Upper lobe of right lung (tissue), 1 donor: ENCODE results near the gene GTPBP3. TPM values are rescaled to one million over a fixed set of nuclear protein-coding genes. Genes with fewer than 3 reads are reported as not detected.

Source experiments
- ATAC-seq: fragments of 200-7000 bp; cut with Tn5 transposase; one replicate; pipeline ENCODE4 v1.9.1; 2020; ENCODE audit warnings: mild to moderate bottlenecking, moderate library complexity
- DNase-seq: peaks from one replicate; pipeline ENCODE4 v3.0.0-alpha.2; 2020
- H3K27ac ChIP-seq: fragments of 200-600 bp; one replicate; pipeline ENCODE4 v1.8.0; 2022
- H3K27me3 ChIP-seq: fragments of 200-600 bp; one replicate; pipeline ENCODE4 v1.8.0; 2022; ENCODE audit warnings: mild to moderate bottlenecking
- H3K36me3 ChIP-seq: fragments of 200-600 bp; one replicate; pipeline ENCODE4 v1.8.0; 2022
- H3K4me1 ChIP-seq: fragments of 200-600 bp; one replicate; pipeline ENCODE4 v1.8.0; 2022
- H3K4me3 ChIP-seq: fragments of 200-600 bp; one replicate; pipeline ENCODE4 v1.8.0; 2022; ENCODE audit warnings: mild to moderate bottlenecking
- H3K9me3 ChIP-seq: fragments of 200-600 bp; one replicate; pipeline ENCODE4 v1.8.0; 2022
- intact Hi-C: fragments of 100-400 bp; cut with DNase I; formaldehyde crosslinking; loops from one replicate; pipeline ENCODE4 v1.11.0; 2022
- total RNA-seq: library from RNA; stranded (reverse); fragmentation: NEBNext Ultra II Directional; extraction: Animal tissue kit (Norgen Biotek cat#: 25700); gene quantifications from one replicate; pipeline ENCODE4 v1.2.1, GENCODE V29; 2021
- TF ChIP-seq, protein P1 (sequence below): fragments of 200-600 bp; IDR thresholded peaks from one replicate; pipeline ENCODE4 v1.8.0; 2022; ENCODE audit warnings: antibody characterized with exemption
- donor health status: DM: no; HTN: yes; CAD: no; lungs with severe emphysema.

GTPBP3 gene
- total RNA-seq, 1 donor from 2014 or later, result 17.7 TPM

DNA sequence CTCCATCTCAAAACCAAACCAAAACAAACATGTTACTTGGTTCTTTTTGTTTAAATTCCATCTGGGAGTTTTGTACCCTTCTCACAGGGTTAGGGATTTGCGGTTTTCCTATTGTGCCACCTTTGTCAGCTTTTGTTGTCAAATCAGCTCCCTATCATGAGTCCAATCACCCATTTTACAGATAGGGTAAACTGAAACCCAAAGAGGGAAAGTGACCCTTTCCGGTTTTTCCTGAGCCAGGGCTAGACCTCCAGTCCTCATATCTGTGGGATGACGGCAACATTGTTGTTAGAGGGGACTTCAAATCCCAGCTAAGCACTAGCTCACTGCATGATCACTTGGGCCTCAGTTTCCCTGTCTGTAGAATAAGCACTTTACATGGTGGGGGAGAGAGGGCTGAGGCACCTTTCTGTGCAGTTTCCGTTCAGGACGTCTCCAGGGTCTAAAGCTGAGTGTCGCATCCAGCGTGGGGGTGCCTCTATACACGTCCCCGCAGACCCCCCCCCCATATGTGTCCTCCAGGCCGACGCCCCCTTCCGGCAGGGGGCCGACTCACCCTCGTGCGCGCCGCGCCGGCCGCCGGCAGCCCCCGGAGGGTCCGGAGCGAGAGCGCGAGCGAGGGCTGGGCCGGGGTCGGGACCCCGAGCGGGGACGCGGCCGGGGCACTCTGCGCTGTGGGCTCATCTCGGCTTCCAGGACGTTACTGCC lies 52.8 kb downstream of the GTPBP3 start:
- Histone ChIP-seq H3K27me3 (peaks cover 5% of the 10 kb centered on the region), H3K4me3 (peak overlapping the region; percentile 51), H3K4me1 (peaks cover 12% of the 10 kb centered on the region), H3K36me3 (no peaks in the 10 kb centered on the region), H3K27ac (no peak overlapping the region), H3K9me3 (no peaks in the 10 kb centered on the region)
- no peak for DNase-seq
- ATAC-seq, result no peak
- TF ChIP-seq, protein P1, sequence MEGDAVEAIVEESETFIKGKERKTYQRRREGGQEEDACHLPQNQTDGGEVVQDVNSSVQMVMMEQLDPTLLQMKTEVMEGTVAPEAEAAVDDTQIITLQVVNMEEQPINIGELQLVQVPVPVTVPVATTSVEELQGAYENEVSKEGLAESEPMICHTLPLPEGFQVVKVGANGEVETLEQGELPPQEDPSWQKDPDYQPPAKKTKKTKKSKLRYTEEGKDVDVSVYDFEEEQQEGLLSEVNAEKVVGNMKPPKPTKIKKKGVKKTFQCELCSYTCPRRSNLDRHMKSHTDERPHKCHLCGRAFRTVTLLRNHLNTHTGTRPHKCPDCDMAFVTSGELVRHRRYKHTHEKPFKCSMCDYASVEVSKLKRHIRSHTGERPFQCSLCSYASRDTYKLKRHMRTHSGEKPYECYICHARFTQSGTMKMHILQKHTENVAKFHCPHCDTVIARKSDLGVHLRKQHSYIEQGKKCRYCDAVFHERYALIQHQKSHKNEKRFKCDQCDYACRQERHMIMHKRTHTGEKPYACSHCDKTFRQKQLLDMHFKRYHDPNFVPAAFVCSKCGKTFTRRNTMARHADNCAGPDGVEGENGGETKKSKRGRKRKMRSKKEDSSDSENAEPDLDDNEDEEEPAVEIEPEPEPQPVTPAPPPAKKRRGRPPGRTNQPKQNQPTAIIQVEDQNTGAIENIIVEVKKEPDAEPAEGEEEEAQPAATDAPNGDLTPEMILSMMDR, result no peak
- intact Hi-C loops, result loop anchor here (5.0 to 10.0 kb wide), 2 partner anchors 43 to 65 kb away; no protein-coding TSS in a partner anchor

DNA sequence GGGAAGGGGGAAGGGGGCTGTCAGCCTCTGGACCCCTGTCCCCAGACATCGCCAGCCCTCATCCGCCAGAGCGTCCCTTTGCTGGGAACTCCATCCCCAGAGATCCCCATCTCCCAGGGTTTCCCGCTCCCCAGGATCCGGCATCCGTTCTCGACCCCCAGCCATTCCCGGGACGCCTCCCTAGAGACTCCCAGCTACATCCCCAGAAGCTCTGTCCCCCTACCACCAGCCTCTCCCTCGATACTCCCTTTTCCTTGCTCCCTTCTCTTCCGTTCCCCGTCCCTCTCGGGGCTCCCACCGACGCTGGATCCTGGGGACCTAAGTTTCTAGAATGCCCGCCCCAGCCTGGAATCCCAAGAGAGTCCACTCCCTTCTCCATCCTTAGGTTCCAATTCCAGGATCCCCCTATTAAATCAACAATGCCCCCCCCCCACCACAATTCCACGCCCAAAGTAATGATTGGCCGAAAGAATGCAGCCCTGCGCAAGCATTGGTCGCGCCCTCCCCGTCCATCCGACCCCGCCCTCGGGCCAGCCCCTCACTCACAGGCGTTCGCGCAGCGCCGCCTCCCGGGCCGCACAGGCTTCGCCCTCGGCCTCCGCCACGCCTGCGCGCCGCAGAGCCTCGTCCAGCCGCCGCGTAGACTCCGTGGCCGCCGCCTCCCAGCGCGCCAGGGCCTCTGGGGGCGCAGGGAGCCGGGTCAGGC lies 53.5 kb downstream of the GTPBP3 start:
- H3K4me1 ChIP-seq, result peaks cover 12% of the 10 kb centered on the region
- intact Hi-C loops, result loop anchor here (10.0 kb wide), 1 partner anchor 64 kb away; no protein-coding TSS in a partner anchor
- H3K4me3 ChIP-seq, result peak overlapping the region; percentile 51
- TF ChIP-seq, protein P1, result peak; percentile 68
- DNase-seq, result peak; percentile 96
- H3K36me3 ChIP-seq, result no peaks in the 10 kb centered on the region
- H3K27ac ChIP-seq, result peak overlapping the region; percentile 47
- peak; percentile 98 for ATAC-seq
- no peaks in the 10 kb centered on the region for H3K9me3 ChIP-seq
- peaks cover 5% of the 10 kb centered on the region for H3K27me3 ChIP-seq

DNA sequence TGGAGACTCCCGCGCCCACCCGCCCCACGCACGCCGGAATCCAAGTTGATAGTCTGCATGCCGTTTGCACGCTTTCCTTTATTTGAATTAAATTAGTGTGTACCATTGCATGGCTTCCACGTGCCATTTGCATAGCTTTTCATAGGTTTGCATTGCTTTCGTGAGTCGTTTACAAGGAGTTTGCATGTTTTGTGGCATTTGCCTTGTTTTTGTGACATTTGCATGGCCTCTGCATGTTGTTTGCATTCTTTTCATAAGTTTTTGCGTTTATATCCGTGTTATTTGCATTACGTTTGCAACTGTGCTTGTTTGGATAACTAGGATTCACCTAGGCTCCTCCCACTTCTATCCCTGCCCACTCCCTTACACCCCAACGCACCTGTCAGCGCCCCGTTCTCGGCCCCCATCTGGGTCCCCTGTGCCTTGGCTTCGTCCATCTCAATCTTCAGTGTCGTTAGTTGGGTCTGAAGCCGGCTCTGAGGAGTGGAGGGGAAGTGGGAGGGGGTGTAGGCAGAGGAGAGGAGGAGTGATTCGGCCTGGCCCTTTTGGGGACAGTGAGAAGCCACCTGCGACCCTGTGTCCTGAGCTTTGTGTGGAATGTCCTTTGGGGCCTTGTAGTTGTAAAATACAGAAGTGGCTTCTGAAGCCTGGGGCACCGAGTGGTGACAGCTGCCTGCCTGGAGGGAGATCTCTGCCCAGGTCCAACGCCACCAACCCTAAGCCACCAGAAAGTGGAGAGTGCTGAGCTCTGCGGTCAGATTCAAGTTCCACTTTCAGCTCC lies 54.2 kb downstream of the GTPBP3 start:
- intact Hi-C loops, result loop anchor here (10.0 kb wide), 1 partner anchor 63 kb away; no protein-coding TSS in a partner anchor
- ATAC-seq (no peak), DNase-seq (no peak)
- Histone ChIP-seq H3K27me3 (peaks cover 5% of the 10 kb centered on the region), H3K4me3 (peak overlapping the region; percentile 51), H3K9me3 (no peaks in the 10 kb centered on the region), H3K36me3 (no peaks in the 10 kb centered on the region), H3K27ac (no peak overlapping the region), H3K4me1 (peaks cover 12% of the 10 kb centered on the region)
- TF ChIP-seq, protein P1, result no peak

Other genes with a start within 250 kb of the GTPBP3 start
- 24.0 TPM for gene USE1, start 122.2 kb upstream of the GTPBP3 start, total RNA-seq
- gene OCEL1, start 111.3 kb upstream of the GTPBP3 start, total RNA-seq, result 31.6 TPM
- gene NR2F6, start 91.6 kb upstream of the GTPBP3 start, total RNA-seq, result 41.7 TPM
- 14.0 TPM for gene USHBP1, start 72.8 kb upstream of the GTPBP3 start, total RNA-seq
- 67.9 TPM for gene BABAM1, start 70.1 kb upstream of the GTPBP3 start, total RNA-seq
- gene ANKLE1, start 55.7 kb upstream of the GTPBP3 start, total RNA-seq, result 0.64 TPM
- gene ABHD8, start 34.1 kb upstream of the GTPBP3 start, total RNA-seq, result 17.1 TPM
- gene MRPL34, start 31.7 kb upstream of the GTPBP3 start, total RNA-seq, result 84.9 TPM
- gene DDA1, start 28.0 kb upstream of the GTPBP3 start, total RNA-seq, result 30.4 TPM
- 14.6 TPM for gene ANO8, start 2.7 kb upstream of the GTPBP3 start, total RNA-seq
- 174 TPM for gene PLVAP, start 39.8 kb downstream of the GTPBP3 start, total RNA-seq
- 2.0 TPM for gene CCDC194, start 56.6 kb downstream of the GTPBP3 start, total RNA-seq
- 133 TPM for gene BST2, start 68.1 kb downstream of the GTPBP3 start, total RNA-seq
- gene MVB12A, start 82.5 kb downstream of the GTPBP3 start, total RNA-seq, result 36.3 TPM
- gene TMEM221, start 111.1 kb downstream of the GTPBP3 start, total RNA-seq, result not detected
- not detected for gene NXNL1, start 123.4 kb downstream of the GTPBP3 start, total RNA-seq
- 27.8 TPM for gene SLC27A1, start 133.0 kb downstream of the GTPBP3 start, total RNA-seq
- 78.0 TPM for gene PGLS, start 174.1 kb downstream of the GTPBP3 start, total RNA-seq
- gene COLGALT1, start 218.1 kb downstream of the GTPBP3 start, total RNA-seq, result 104 TPM